ENCODE measurements around the gene PZP.

The PZP gene

GRCh38 chr12:9124383-9125031 lies 83.7 kb downstream of the PZP start:
- DNase-seq (ENCODE audit: low read depth) = no peak

GRCh38 chr12:9123781-9124382 lies 84.3 kb downstream of the PZP start:
- no peak for DNase-seq (ENCODE audit: low read depth)

DNA sequence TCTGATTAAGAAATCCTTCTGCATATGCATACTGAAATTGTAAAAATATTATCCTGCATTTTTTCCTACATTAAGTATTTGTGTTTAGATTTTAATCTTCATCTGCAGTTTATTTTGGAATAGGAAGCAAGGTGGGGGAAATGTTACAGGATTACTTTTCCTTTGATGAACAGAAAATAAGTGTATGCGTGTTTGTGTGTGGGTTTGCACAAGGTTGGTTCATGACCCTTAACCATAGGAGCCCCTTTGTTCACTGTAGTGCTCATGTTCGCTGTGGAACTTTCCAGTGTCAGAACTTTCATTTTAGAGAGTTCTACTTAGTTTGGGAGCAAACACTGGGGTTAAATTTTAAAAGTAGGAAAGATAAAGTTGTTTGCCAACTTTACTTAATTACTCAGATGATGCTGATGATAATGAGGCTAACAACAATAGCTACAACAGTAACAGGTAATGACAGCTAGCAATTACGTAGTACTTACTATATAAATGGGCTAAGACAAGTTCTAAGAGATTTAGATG lies 86.0 kb downstream of the PZP start:
- DNase-seq (ENCODE audit: low read depth) = no peak

DNA sequence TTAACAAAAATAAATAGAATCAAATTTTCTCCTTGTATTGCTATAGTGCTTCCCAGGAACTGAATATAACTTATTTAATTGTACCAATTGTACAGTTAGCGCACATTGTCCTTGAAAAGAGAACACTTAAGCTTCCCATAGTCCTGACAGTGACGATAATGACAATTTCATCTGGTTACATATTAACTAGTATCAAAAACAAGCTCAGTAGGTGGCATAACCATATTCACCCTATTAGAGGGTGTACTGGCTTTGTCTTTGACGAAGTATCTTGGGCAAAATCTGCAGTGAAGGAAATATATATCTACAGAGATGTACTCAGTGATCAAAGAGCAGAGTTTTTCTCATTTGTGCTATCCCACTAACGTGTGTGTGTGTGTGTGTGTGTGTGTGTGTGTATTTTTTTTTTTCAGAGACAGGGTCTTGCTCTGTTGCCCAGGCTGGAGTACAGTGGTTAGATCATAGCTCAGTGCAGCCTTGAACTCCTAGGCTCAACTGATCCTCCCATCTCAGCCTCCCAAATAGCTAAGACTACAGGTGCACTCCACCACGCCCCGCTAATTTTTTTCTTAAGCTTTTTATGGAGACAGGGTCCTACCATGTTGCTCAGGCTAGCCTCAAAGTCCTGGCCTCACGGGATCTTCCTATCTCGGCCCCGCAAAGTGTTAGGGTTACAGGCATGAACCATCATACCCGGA lies 87.6 kb downstream of the PZP start:
- no peak for DNase-seq (ENCODE audit: low read depth)

DNA sequence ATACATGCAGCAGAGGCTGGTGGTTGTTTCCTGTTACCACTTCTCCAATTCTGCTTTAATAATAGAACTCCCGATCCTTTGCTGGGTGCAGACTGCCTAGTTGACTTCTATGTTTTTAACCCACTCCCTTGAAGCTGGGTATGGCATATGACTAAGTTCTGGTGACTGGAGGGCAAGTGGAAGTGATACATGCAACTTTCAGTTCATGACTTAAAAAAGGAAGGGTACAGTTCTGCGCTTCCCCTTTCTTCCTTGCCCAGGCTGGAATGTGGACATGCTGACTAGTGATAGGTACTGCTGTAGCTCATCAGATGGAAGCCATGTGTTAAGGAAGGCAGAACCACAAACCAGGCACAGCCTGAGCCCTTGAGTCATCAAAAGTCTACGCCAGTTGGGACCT lies 90.0 kb downstream of the PZP start:
- DNase-seq (ENCODE audit: low read depth) = no peak

- no peak for DNase-seq (ENCODE audit: low read depth)
Observed at GRCh38 chr12:9115731-9116559, 92.2 kb downstream of the PZP start, which contains the start of gene A2M. A2M (minus strand) TSS chr12:9115919; CDS start chr12:9115849, 70 bp downstream.

GRCh38 chr12:9114946-9115345 lies 93.2 kb downstream of the PZP start:
- no peak for DNase-seq (ENCODE audit: low read depth)

DNA sequence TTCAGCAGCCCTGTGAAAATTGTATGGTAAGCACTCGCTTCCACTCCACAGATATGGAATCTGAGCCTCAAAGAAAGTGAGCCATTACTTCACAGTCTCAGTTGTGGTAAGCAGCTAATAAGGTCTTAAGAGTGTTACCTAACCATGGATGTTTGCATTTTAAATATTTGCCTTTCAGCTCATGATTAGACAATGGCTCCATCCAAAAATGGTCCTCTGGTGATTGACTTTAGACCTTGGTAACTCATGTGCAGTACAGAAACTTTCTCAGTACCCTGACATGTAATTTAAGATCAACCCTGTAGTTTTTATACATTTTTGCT lies 94.2 kb downstream of the PZP start:
- no peak for DNase-seq (ENCODE audit: low read depth)

GRCh38 chr12:9113296-9113986 lies 94.8 kb downstream of the PZP start:
- no peak for DNase-seq (ENCODE audit: low read depth)

DNA sequence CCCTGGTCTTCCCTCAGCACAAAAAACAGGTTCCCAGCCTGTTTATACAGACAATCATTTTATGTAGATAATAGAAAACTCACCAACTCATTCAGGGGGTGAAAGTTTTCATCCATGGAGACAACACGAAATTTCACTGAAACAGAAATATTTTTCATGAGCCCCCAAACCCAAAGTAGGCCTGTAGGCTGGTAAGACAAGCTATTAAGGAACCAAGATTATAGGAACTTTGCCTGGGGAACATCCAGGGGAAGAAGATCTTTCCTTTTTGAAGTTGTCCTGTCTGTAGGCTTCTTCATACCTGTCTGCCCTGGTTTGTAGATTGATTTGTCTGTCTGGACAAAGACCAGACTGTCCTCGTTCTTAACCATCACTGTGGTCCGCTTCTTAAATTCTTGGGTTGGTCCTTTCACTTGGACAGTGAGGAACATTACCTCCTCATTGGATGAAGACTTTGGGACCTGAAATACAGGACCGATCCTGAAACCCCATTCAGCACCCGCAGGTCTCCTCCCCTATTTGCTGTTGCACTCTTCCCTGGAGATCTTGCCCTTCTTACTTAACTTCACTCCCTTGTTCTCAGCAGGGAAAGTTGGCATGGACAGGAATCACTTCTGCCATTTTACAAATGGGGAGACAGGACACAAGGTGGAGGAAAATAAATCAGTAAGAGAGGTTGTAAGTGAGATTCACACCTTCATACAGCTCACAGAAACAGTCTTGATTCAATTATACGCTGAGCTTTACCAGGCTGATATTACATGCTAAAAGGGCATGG lies 95.9 kb downstream of the PZP start:
- DNase-seq (ENCODE audit: low read depth) = no peak

DNA sequence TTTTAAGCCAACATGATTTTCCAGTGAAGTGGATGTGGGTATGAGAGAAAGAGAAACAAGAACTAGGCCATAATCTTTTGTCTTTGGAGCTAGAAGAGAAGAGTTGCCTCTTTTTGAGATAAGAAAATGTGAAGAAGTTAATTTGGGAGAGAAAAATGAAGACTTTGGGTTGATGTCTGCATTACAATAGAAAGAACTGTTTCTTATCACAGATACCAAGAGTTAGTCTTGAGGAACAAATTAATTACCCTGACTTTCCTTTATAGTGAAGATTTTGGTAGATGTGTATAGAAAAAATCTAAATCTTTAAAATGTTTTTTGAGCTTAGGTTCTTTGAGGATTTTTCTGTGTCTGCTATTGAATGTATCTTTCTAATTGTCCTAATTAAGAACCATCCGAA lies 96.7 kb downstream of the PZP start:
- no peak for DNase-seq (ENCODE audit: low read depth)

DNA sequence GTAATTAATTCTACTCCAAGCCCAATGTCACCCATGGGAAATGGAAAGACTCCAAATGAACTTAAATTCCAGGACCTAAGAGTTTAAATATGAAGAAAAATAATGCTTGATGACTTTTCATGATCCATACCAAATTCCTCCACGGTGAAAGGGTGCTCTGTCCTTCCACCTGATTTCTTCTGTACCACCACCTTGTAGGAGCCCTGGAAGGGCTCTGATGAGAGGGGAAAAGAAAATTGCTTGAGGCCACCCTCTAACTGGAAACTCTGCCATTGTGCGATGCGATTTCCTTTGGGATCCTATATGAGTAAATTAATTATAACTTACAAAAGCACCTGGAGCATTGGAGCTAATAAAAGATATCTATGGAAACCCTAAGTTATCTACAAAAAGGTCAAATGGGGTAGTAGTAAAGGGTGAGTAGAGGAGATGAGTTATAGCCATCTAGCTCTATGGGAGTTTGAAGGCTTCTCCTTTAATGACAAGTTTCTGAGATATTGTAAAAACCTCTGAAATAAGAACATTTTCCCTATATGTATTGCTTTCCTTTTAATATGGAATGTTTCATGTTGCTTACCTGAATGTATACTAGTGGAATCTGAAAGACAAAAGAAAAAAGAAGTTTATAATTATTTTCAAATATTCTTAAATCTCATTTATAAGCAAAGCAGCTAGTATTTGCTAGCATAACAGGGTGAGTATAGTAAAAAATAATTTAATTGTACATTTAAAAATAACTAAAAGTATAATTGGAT lies 98.3 kb downstream of the PZP start:
- no peak for DNase-seq (ENCODE audit: low read depth)

DNA sequence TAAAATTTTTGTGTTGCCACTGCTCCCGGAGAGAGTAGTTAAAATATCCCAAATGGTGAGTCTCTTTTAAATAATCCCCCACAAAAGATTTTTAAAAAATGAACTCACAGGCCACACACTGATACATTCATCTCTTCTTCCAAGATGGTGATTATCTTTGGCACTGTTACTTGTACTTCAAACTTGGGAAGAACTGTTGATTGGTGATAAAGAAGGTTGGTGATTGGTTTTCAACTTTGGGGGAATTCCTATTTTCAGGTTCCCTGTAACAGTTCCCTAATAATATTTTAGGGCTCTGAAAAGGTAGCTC lies 99.0 kb downstream of the PZP start:
- no peak for DNase-seq (ENCODE audit: low read depth)

GRCh38 chr12:9108504-9109212 lies 99.5 kb downstream of the PZP start:
- no peak for DNase-seq (ENCODE audit: low read depth)

DNA sequence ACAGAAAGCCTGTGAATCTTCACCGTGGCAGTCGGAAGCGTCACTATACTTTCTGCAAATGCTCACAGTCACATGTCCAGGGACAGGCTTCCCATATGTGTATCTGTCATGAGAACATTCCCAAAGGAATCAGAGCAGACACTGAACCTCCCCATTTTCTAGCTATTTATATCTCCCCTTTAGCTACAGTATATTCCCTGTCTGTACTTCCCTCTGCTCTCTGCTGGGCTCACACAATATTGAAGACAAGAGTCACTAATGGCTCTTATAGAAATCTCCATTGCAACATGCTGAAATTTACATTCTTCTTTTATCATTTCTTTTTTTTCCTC lies 100.7 kb downstream of the PZP start:
- no peak for DNase-seq (ENCODE audit: low read depth)

DNA sequence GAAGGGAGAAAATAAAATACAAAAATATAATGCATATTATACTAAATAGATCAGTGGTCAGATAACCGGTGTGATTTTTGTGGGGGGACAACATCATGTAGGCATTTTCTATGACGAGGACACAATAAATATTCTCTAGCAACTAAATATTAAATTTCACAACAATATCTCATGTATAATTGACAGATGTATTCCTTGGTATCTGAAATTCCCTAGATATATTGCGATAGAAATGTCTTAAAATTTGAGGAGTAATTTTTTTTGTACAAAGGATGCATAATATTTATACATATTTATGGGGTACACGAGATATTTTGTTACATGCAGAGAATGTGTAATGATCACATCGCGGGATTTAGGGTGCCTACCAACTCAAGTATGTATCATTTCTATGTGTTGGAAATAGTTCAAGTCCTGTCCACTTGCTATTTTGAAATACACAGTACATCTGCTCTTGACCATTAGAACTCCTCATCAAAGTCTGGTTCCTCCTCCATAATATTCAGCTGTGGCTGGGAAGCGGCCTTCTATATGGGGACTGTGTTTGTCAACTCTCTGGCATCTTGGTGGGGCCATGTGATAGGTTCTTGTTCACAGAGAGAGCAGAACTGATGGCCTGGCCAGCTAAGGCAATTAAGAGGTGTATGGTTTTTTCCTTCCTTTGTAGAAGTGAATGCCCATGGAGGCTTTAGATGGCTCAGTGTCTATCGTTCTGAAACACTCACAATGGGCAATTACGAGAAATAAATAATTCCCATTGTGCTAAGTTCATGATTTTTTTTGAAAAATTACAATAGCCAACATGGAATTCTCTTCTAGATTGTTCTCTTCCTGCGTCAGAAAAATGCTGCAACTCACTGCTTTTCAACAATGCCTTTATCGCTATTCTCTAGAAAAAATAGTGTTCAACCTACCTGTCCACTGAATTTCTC lies 101.3 kb downstream of the PZP start:
- no peak for DNase-seq (ENCODE audit: low read depth)

DNA sequence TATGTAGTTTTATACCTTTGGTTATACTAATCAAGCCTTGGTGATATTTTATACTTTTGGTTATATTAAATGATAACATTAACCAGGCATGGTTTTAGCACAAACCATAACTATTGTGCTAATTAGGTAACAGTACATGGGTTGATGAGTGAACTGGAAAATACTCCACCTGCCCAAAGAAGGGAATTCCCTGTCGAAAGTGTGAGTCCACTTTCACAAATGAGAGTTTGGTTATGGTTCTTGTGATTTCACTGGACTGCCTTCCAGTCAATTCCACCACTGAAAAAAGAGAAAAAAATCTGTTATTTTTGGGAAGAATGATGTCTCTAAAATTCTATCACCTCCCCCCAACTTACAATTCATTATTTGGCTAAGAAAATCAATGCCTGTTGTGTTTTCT lies 102.1 kb downstream of the PZP start:
- DNase-seq (ENCODE audit: low read depth) = no peak

DNA sequence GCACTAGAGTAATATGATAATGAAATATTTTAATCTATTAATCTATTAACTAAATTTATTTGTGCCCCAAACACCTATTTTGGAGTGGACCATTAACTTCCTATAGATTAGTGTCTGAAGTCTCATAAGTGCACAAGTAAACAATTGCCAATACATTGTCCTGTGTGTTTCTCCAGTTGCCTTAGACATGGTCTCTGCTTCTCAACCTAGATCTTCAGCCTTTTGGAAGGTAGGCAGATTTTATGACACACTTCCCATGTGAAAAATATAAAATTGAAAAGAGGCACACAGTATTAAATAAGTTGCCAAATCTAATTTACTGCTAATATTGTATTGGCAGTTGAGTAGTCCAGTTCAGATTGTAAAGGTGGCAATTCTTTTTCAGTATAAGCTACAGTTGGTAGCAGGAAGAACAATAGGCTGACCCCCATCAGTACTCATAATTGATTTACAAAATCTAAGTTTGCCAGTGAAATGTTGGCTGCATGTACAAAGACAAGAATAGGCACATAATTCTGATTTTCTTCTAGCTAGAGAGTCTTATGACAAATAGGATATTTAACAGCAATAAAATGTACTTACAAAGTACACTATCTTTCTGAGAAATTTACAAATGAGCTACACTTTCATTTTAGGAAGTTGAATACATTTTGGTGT lies 103.3 kb downstream of the PZP start:
- no peak for DNase-seq (ENCODE audit: low read depth)
